ENCODE data around the gene SNX30. TPM values are rescaled to one million over a fixed set of nuclear protein-coding genes. Genes with fewer than 3 reads are reported as not detected.

Gene SNX30
- total RNA-seq, 1 experiment from 2014 or later, result 12.7 TPM

DNA sequence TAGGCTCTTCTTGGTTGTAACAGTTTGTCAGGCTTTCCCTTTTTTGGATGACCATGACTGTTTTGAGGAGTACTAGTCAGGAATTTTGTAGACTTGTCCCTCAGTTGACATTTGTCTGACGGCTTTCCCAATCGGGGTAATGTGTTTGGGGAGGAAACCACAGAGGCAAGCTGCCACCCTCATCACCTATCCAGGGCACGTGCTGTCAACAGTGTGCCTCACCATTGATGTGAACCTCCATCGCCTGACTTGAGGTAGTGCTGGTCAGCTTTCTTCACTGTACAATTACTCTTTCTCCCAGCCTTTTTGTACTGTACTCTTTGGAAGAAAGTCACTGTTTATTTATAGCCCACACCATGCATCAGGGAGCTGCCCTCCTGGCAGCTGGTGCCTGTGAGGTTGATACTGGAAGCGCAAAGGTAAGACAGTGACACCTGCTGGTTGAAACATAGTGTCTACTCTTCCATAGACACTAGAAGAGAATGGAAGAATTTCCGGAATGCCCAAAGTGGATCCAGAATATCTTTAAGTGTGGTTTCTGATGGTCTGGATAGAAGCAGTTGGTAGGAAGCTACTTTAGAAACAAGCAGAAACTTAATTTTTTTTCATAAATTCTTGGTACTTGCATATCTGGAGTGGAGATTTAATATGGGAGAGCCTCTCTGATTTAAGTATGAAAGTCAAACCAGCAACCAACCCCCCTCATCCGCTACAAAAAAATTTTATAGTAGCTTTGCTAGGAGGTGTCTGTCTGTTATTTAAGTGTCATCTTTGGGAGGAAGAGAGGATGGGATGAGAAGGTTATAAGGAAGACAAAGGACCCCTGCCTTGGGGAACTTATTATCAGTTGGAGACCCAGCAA lies 69.3 kb downstream of the SNX30 start:
- Histone ChIP-seq H3K4me1 (ENCODE audit: control insufficient read depth in 1 of 2, insufficient read depth in 2 of 2, low read length in 2 of 2) (no peaks in the 10 kb centered on the region), H2AFZ (ENCODE audit: low read depth, low read length, poor library complexity, severe bottlenecking) (no peak overlapping the region), H3K27ac (ENCODE audit: low read depth, low read length) (no peak overlapping the region), H3K79me2 (ENCODE audit: insufficient read depth, low read length) (no peaks in the 10 kb centered on the region), H3K9ac (ENCODE audit: low read length) (no peak overlapping the region), H4K20me1 (ENCODE audit: insufficient read depth) (no peaks in the 10 kb centered on the region), H3K36me3 (ENCODE audit: control insufficient read depth in 1 of 2, insufficient read depth in 2 of 2, low read length in 2 of 2) (no peaks in the 10 kb centered on the region), H3K9me3 (ENCODE audit: control insufficient read depth in 1 of 2, insufficient read depth in 1 of 2, low read depth in 1 of 2, low read length in 2 of 2) (no peaks in the 10 kb centered on the region), H3K4me3 (replicated peaks in 1 of 2; ENCODE audit: low read depth in 1 of 2, low read length in 2 of 2) (no peak overlapping the region), H3K4me2 (ENCODE audit: low read length) (no peak overlapping the region), H3K9me2 (ENCODE audit: insufficient read depth) (no peaks in the 10 kb centered on the region), H3K27me3 (ENCODE audit: insufficient read depth, low read length) (no peaks in the 10 kb centered on the region)
- intact Hi-C loops (cut with micrococcal nuclease), result loop anchor here (1.0 to 2.0 kb wide), 2 partner anchors 377 to 734 kb away; no protein-coding TSS in a partner anchor
- ChIA-PET RAD21 (ENCODE audit: low non-redundant PET in 1 of 2, low total read pairs in 2 of 2, uncharacterized antibody in 2 of 2, unreplicated experiment in 2 of 2) (interaction anchor here (0.8 to 1.0 kb wide), 2 partner anchors 251 to 707 kb away, joined by 4 read pairs; no protein-coding TSS in a partner anchor), POLR2A (no interaction called here), CTCF (interaction anchor here (0.6 to 1.6 kb wide), 14 partner anchors 8 to 707 kb away, joined by 3 to 8 read pairs (median 4); partner anchors contain the start of gene HSDL2)
- ATAC-seq (peak; percentile 99), DNase-seq (ENCODE audit: low read depth, low spot score) (peak; percentile 36)
- BruUV-seq (replicated peaks), result no TSS peak
- TF ChIP-seq RAD21 (IDR thresholded peaks at IDR 0.05; ENCODE audit: low read depth) (peak; percentile 79), YY1 (IDR thresholded peaks at IDR 0.05; ENCODE audit: extremely low read depth, insufficient replicate concordance, low read depth, low read length) (peak; percentile 20), SIN3A (IDR thresholded peaks at IDR 0.05; ENCODE audit: low read depth) (no peak), CBX3 (IDR thresholded peaks at IDR 0.05; ENCODE audit: low read depth) (no peak), EZH2phosphoT487 (IDR thresholded peaks at IDR 0.05; ENCODE audit: borderline replicate concordance) (no peak)
- TF ChIP-seq, protein P1, sequence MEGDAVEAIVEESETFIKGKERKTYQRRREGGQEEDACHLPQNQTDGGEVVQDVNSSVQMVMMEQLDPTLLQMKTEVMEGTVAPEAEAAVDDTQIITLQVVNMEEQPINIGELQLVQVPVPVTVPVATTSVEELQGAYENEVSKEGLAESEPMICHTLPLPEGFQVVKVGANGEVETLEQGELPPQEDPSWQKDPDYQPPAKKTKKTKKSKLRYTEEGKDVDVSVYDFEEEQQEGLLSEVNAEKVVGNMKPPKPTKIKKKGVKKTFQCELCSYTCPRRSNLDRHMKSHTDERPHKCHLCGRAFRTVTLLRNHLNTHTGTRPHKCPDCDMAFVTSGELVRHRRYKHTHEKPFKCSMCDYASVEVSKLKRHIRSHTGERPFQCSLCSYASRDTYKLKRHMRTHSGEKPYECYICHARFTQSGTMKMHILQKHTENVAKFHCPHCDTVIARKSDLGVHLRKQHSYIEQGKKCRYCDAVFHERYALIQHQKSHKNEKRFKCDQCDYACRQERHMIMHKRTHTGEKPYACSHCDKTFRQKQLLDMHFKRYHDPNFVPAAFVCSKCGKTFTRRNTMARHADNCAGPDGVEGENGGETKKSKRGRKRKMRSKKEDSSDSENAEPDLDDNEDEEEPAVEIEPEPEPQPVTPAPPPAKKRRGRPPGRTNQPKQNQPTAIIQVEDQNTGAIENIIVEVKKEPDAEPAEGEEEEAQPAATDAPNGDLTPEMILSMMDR (IDR thresholded peaks at IDR 0.05 in 2 of 3, conservative IDR thresholded peaks at IDR 0.05 in 1 of 3; ENCODE audit: borderline replicate concordance in 1 of 3, insufficient read depth in 1 of 3, low read depth in 2 of 3, low read length in 2 of 3), result peak; percentile 52 to 86 (median 74); a peak in 5 of 6 replicates
- TF ChIP-seq, protein P2, sequence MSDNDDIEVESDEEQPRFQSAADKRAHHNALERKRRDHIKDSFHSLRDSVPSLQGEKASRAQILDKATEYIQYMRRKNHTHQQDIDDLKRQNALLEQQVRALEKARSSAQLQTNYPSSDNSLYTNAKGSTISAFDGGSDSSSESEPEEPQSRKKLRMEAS (IDR thresholded peaks at IDR 0.05), result no peak
